Chondrocyte (in vitro differentiated cells): ENCODE results near the gene TTC5. TPM values are rescaled to one million over a fixed set of nuclear protein-coding genes. Genes with fewer than 3 reads are reported as not detected.

Source experiments
- DNase-seq: peaks from one replicate; pipeline ENCODE4 v3.0.0; 2021; ENCODE audit warnings: mixed read lengths, low spot score
- H3K27ac Mint-ChIP-seq: one replicate; pipeline ENCODE4 v1.8.0; 2021; ENCODE audit warnings: mild to moderate bottlenecking, moderate library complexity, mixed read lengths; ENCODE audit not compliant: unreplicated experiment
- H3K27me3 Mint-ChIP-seq: 2 replicates; pipeline ENCODE4 v1.8.0; 2021; ENCODE audit warnings: low read depth, mixed read lengths
- H3K36me3 Mint-ChIP-seq: 2 replicates; pipeline ENCODE4 v1.8.0; 2021; ENCODE audit warnings: low read depth, mixed read lengths
- H3K4me1 Mint-ChIP-seq: 2 replicates; pipeline ENCODE4 v1.8.0; 2021; ENCODE audit warnings: low read depth, mild to moderate bottlenecking, mixed read lengths
- H3K4me3 Mint-ChIP-seq: one replicate; pipeline ENCODE4 v1.8.0; 2021; ENCODE audit warnings: mild to moderate bottlenecking, moderate library complexity, mixed read lengths; ENCODE audit not compliant: unreplicated experiment
- H3K9me3 Mint-ChIP-seq: 2 replicates; pipeline ENCODE4 v1.8.0; 2021; ENCODE audit warnings: low read depth, mixed read lengths
- long read RNA-seq: library from polyadenylated mRNA; stranded (forward); transcript quantifications from one replicate; pipeline ENCODE4 v2.0.0, GENCODE V29; 2021
- total RNA-seq: library from RNA; stranded (reverse); gene quantifications from 3 replicates; pipeline ENCODE4 v1.2.1, GENCODE V29; 2021
- TF ChIP-seq, protein P1 (sequence below): fragments of 200-600 bp; sonication (generic); IDR thresholded peaks from 2 replicates; pipeline ENCODE4 v1.5.0; 2021; ENCODE audit warnings: antibody characterized with exemption, mild to moderate bottlenecking, moderate library complexity

TTC5 gene
- total RNA-seq = 16.3 to 29.5 TPM (median 17.3 TPM) in 3 replicates
- long read RNA-seq, full-length matches to known transcripts = 31 of 32 reads
- long read RNA-seq, partial matches to known transcripts = 0 of 32 reads
- long read RNA-seq, other reads (novel, unspliced or antisense) = 1 of 32 reads

GRCh38 chr14:20305265-20306078 lies at the start of gene TTC5:
TSS of gene TTC5 (minus strand) at chr14:20305951. CDS start at chr14:20305937, 14 bp downstream.
- Mint-ChIP-seq H3K9me3 (no peaks in the 10 kb centered on the region), H3K36me3 (peaks cover 6% of the 10 kb centered on the region), H3K4me3 (peak within 1 kb of the TSS; percentile 83), H3K4me1 (peaks cover 29% of the 10 kb centered on the region), H3K27ac (peak within 1 kb of the TSS; percentile 73), H3K27me3 (no peaks in the 10 kb centered on the region)
- DNase-seq = no peak
- TF ChIP-seq, protein P1, sequence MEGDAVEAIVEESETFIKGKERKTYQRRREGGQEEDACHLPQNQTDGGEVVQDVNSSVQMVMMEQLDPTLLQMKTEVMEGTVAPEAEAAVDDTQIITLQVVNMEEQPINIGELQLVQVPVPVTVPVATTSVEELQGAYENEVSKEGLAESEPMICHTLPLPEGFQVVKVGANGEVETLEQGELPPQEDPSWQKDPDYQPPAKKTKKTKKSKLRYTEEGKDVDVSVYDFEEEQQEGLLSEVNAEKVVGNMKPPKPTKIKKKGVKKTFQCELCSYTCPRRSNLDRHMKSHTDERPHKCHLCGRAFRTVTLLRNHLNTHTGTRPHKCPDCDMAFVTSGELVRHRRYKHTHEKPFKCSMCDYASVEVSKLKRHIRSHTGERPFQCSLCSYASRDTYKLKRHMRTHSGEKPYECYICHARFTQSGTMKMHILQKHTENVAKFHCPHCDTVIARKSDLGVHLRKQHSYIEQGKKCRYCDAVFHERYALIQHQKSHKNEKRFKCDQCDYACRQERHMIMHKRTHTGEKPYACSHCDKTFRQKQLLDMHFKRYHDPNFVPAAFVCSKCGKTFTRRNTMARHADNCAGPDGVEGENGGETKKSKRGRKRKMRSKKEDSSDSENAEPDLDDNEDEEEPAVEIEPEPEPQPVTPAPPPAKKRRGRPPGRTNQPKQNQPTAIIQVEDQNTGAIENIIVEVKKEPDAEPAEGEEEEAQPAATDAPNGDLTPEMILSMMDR = peak; percentile 96

DNA sequence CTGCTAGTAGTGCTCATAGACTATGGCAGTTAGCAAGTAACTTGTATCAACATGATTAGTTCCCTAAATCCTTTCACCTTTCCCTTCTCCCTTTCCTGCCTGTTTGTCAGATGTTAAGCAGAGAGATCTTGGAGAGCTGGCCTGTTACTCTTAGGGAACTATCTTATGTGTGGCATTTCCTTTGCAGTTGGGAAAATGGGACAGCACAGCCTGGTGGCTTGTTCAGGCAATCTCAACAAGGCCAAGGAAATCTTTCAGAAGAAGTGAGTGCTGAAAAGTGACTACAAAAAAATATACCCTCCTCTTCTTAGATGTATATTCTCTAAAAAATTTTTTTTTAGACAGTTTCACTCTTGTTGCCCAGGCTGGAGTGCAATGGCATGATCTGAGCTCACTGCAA lies 45.1 kb upstream of the TTC5 start:
- no peaks in the 10 kb centered on the region for H3K27me3 Mint-ChIP-seq
- H3K27ac Mint-ChIP-seq = no peak overlapping the region
- H3K4me1 Mint-ChIP-seq = no peaks in the 10 kb centered on the region
- DNase-seq = no peak
- H3K36me3 Mint-ChIP-seq = peaks cover 31% of the 10 kb centered on the region
- TF ChIP-seq, protein P1 = peak; percentile 67
- no peak overlapping the region for H3K4me3 Mint-ChIP-seq
- H3K9me3 Mint-ChIP-seq = no peaks in the 10 kb centered on the region

GRCh38 chr14:20350282-20350681 lies 44.5 kb upstream of the TTC5 start:
- Mint-ChIP-seq H3K36me3 (peaks cover 31% of the 10 kb centered on the region), H3K9me3 (no peaks in the 10 kb centered on the region), H3K4me3 (no peak overlapping the region), H3K27ac (no peak overlapping the region), H3K4me1 (no peaks in the 10 kb centered on the region), H3K27me3 (no peaks in the 10 kb centered on the region)
- DNase-seq = no peak
- TF ChIP-seq, protein P1 = no peak

DNA sequence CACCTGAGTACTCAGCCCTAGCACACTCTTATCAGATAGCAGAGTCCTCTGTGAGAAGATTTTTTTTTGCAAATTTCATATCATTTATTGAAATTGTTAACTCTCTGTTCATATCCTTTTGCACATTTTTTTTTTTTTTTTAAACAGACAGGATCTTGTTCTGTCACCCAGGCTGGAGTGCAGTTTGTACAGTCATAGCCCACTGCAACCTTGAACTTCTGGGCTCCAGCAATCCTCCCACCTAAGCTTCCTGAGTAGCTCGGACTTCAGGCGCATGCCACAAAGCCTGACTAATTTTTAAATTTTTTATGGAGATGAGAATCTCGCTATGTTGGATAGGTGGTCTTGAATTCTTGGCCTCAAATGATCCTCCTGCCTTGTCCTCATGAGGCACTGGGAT lies 42.0 kb upstream of the TTC5 start:
- Mint-ChIP-seq H3K27ac (no peak overlapping the region), H3K4me3 (no peak overlapping the region), H3K4me1 (peaks cover 11% of the 10 kb centered on the region), H3K27me3 (no peaks in the 10 kb centered on the region), H3K9me3 (no peaks in the 10 kb centered on the region), H3K36me3 (peaks cover 18% of the 10 kb centered on the region)
- TF ChIP-seq, protein P1 = no peak
- no peak for DNase-seq

- no peaks in the 10 kb centered on the region for H3K27me3 Mint-ChIP-seq
- H3K9me3 Mint-ChIP-seq = no peaks in the 10 kb centered on the region
- no peak overlapping the region for H3K4me3 Mint-ChIP-seq
- H3K4me1 Mint-ChIP-seq = peaks cover 11% of the 10 kb centered on the region
- no peak for DNase-seq
- no peak overlapping the region for H3K27ac Mint-ChIP-seq
- H3K36me3 Mint-ChIP-seq = peaks cover 16% of the 10 kb centered on the region
- TF ChIP-seq, protein P1 = no peak
Observed at GRCh38 chr14:20346713-20347112, 41.0 kb upstream of the TTC5 start.
